ENCODE results near the gene KCND3.

KCND3 gene

DNA sequence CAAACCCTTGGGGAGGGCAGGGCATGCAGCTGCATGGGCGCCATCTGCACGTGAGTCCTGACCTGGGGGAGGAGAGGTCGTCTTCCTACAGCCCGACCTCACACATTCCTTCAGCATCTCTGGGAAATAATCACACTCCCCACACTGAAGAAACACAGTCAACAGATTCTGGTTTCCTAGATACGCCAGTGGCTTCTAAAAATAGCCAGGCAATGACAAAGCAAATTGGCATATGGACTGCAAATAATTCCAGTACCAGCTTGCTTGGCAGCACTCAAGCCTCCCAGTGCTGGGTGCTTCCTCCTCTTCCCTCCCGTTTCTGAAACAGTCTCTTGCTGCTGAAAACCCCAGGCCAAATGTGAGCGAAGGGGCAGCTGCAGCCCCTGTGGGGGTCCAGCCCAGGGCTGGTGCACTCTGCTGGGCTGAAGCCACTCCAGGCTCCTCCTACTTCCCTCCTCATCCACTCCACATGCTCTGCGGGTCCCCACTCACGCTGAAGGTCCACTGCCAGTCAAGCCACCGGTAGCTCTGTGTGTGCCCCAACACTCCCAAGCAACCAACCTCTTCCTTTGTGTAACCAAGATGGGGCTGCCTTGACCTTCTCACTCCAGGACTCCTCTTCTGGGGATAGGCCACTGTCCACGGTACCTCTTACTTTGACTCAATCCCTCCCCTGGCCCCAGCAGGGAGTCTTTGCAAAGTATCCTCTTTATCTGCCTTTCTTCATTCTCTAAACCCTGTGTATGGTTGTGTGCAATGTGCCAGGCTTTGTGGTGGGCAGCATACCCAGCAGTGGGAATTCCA, 69.0 kb downstream of the KCND3 start:
- no peak for DNase-seq (ENCODE audit: low read depth, low spot score)

DNA sequence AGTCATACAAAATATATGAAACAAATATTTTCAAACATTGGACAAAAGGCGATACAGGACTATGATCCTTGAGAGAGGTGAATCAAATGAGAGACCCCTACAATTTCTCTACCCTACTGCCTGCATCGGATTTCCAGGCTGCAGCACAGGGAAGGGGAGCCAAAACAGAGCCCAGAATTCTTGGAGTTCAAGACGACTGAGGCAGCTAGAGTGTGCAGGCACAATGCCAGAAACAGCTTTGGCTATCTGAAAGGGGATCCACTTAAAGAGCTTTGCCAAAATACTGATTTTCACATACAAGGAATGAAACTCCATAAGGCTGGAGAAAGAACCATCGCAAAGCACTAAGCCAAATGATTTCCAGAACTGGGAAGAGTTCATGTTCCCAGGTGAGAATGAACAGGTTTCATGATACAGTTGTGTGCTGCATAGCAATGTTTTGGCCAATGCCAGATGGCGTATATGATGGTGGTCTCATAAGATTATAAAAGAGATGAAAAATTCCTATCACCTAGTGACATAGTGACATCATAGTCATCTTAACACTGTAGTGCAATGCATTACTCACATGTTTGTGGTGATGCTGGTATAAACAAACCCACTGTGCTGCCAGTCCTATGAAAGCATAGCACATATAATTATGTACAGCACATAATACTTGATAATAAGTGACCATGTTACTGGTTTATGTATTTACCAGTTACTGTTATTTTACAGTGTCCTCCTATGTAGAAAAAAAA, 77.5 kb downstream of the KCND3 start:
- DNase-seq (ENCODE audit: low read depth, low spot score), result no peak

DNA sequence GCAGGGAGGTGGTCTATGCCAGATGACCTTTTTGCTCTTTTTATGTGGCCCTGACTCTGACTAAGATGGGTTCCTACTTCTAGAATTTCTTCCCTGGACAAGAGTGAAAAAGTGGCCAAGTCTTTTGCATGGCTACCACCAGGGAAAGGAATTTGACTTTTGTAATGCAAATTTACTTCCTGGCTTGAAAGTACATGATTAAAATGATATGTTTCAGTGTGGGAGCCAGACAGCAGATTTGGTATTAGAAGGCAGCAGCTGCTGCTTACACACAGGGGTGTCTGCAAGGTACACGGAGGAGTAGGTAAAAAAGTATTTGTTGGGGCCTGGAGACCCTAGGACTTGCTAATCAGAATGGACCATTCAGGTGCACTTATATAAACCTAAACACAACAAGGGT, 78.4 kb downstream of the KCND3 start:
- DNase-seq (ENCODE audit: low read depth, low spot score), result no peak

DNA sequence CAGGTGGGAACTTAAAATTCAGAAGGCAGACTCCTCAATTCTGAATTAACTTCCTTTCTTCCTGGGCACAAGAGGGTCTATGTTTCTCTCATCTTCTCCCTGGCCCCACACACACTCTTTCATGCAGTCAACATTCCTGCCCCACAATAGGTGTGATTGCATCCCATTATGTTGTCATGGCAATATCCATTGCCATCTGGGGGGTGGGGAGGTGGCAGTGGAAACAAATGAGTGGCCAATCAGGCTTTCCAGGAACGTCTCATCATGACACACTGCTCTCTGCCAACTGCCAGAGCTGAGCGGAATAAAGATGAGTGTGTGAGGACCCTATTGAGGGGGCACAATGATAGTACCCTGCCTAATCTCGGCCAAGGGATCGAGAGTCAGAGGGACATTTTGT, 80.4 kb downstream of the KCND3 start:
- DNase-seq (ENCODE audit: low read depth, low spot score), result no peak

DNA sequence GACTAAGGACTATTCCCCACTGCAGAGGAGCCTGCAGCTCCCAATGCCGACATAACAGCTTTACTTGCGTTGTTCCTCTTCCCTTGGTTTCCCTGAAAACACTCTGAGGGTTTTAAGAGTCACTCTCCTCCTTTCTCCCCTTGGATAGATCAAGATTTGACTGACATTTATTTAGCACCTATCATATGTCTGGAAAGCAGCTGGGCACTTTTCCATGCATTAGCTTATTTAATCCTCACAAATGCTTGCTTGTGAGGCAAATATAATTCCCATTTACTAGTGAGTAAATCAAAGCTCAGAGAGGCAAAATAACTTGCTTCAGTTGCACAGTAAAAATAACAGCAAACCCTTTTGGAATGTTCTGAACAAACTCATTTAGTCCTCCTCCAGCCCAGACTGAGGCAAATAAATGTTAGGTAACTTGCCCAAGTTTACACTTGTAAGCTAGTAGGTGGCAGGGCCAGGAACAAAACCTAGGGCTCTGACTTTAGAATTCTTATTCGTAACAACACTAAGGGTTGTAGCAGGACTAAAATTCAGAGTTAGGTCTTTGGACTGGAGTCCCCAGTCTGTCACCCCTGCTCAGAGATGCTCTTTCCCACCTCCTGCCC, 81.4 kb downstream of the KCND3 start:
- no peak for DNase-seq (ENCODE audit: low read depth, low spot score)

DNA sequence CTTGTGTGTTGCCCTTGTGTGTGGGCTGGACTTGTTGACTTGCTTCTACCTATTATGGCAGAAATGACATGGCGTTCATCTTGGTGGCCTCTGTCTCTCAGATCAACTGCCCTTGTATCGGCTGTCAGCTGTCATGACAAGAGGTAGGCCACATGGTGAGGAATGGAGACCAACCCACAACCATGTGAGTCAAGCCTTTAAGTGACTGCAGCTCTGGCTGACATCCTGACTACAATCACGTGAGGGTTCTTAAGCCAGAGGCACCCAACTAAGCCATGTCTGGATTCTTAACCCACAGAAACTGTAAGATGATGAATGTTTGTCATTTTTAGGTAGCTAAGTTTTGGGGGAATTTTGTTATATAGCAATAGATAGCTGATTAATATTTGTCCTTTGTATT, 82.1 kb downstream of the KCND3 start:
- DNase-seq (ENCODE audit: low read depth, low spot score), result no peak

DNA sequence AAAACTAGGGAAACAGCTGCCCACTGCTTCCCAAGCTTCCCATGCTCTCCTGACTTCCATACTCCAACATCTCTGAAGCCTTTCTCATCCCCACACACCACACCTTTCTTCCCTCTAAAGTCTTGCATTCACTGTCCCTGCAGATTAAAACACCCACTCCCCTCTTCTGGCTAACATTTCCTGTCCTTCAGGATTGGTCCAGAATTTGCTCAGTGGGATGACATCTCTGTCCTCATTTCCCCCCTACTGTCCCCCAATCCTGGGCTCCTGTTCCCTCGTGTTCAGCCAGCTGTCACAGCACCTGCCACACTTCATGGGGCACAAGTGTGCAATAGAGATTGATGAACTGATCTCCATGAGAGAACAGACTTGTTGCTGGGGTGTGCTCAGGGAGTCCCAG, 82.7 kb downstream of the KCND3 start:
- no peak for DNase-seq (ENCODE audit: low read depth, low spot score)

DNA sequence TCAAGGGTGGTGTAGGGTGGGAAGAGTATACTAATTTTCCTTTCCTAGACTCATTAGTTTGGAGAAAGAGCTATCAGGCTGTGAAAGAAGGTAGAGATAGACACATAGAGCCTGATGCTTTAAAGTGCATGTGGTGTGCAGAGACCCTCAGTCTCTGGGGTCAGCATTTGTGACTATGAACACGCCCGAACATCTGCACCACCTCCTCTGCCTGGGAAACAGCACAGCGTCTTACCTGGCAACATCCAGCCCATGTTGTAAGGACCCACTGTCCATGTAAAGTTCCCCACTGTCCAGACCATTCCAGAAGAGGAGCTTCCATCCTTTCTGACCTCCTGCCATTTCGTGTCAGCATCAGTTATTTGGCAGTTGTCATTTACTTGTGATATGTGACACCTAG, 83.4 kb downstream of the KCND3 start:
- DNase-seq (ENCODE audit: low read depth, low spot score), result no peak

DNA sequence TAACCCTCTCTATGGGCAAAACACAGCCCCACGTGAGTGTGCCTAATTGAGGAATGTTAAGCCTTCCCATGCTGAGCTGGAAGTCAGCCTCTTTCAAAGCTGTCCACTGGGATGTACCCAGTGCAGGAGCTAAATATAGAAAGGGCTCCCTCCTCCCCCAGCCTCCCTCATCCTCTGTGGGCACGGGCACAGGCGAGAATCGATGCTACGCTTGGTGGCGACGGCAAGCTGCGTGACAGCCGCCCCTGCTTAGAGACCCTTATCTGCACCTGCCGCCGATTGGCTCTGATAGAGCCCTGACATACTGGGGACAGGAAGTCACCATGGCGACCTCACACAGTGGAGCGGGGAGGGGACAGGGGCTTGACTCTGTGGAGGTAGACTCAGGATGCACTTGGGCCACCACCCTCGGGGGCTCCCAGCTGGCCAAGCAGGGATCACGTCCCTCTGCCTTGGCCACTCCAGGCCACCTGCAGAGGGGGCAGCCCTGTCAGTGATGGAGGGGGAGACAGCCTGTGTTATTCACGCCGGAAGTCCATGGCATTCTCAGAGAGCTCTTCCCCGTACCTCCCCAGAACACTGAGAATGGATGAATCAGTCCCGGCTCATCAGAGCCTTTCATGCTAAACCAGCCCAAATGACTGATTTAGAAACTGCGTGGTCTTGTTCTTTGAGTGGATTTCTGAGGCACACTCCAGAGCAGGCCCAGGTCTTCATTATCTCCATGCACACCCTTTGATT, 84.8 kb downstream of the KCND3 start:
- DNase-seq (ENCODE audit: low read depth, low spot score), result peak; percentile 42

DNA sequence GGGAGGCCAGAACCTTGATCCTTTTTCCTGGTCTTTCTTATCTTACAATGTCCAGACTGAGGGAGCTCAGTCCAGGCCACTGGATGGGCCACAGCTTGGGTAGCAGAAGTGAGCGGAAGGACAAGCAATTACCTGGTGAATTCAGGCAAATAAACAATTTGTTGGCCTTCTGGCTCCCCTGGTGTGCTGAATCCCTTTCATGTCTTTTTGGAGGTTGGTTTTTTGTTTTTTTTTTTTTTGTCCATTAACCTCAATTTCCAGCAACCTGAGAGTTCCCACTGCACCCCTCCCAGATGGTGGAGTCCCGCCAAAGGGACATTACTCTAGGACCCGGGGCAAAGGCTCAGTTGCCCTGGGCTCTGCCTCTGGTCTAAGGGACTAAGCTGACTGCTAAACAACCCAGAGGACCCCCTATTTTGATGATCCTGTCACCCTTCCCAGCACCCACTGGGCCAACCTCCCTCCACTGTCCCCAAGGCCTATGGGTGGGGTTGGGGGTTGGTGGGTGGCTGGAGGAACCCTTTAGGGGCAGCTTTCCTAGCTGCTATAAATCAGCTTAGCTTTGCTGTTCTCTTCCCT, 85.5 kb downstream of the KCND3 start:
- no peak for DNase-seq (ENCODE audit: low read depth, low spot score)

DNA sequence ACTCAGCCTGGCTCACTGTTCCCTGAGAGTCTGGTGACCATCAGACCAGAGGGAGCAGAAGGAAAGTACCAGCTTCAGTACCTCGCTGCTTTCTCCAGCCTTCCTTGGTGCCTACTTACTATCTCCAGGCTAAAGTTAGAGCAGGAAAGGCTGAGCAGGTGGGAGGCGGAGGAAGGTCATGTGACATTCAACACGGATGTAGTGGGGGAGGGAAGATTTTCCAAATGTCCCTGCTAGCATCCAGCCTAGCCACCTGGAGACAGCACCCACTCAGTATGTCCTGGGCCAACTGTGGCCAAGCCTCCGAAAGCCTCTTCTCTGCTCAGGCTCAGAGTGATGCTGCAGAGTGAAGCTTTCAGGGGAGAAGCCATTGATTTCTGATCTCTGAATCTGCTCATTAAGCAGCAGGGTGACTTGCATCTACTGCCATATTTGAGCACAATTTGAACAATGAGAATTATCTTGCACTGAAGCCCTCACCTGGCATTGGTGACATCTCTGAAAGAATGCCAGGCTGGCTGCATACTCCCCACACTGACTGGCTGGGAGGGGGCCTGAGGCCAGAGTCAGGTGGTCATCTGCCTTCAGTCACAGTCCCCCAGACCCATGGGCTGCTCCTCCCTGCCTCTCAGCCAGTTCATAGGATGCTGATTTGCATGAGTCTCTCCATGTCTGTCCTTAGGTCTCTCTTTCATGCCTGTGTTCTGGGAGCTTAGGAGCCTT, 86.2 kb downstream of the KCND3 start:
- peak; percentile 17 for DNase-seq (ENCODE audit: low read depth, low spot score)

DNA sequence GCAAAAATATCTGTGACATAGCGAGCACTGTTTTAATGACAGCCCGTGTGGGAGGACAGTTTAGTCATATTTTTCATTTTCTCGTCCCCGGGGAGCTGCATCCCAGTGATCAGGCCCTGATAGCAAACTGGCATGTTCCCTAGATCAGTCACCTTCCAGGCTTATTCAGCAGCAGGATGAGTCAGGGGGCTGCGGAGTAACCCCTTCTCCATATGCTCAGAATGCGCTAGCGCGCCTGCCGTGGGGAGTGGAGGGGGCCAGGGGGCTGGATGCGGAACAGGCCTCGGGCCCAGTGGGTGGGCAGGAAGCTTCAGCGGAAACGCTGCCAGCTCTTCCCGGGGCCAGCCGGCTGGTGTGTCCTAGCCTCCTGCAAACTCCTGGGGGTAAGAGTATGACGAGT, 94.0 kb downstream of the KCND3 start:
- DNase-seq (ENCODE audit: low read depth, low spot score), result peak; percentile 23

DNA sequence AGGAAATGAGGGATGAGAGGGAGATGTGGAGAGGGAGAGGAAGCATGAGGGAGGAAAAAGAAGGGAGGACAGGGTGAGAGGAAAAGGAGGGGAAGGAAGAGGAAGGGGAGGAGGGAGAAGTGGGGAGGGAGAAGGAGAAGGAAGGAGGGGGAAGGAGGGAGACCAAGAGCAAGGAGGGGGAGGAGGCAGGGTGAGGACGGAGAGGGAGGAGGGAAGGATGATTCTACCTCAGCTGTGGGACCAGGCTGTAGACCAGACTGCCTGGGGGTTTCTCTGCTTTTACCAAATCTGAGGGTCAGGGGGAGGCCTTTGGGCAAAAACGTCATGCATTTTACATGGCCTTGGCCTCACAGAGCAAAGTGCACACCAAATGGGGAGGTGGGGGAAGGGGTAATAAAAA, 94.5 kb downstream of the KCND3 start:
- no peak for DNase-seq (ENCODE audit: low read depth, low spot score)

DNA sequence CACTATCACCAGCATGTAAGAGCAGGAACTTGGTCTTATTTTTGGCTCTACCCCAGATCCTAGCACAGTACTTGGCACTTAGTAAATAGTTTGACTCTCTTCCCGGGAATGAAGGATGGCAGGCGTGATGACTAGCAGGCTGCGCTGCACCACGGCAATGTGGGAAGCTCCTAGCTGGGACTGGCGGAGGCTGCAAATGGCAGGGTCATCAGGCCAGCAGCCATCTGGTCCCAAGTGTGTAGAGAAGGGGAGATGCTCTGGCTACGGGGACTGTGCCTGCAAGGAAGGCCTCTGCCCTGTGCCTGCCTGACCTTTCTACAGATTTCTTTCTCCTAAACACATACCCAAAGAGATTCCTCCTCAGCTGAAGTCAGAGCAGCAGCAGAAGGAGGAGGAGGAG, 95.0 kb downstream of the KCND3 start:
- no peak for DNase-seq (ENCODE audit: low read depth, low spot score)

DNA sequence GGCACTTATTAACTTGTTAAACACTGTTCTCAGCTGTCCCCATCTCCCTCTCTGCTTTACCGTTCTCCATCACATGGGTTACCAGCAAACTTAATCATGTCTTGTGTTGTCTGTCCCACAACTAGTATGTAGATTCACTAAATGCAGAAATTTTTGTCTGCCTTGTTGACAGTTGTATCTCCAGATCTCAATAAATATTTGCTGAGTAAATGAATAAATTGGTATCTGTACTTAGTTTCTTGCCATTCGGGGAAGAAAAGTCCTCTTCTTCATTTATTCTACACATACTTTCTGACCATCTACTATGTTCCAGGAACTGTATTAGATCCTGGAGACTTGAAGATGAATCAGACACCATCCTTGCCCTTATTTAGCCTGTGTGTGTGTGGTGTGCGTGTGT, 97.9 kb downstream of the KCND3 start:
- DNase-seq (ENCODE audit: low read depth, low spot score), result no peak

DNA sequence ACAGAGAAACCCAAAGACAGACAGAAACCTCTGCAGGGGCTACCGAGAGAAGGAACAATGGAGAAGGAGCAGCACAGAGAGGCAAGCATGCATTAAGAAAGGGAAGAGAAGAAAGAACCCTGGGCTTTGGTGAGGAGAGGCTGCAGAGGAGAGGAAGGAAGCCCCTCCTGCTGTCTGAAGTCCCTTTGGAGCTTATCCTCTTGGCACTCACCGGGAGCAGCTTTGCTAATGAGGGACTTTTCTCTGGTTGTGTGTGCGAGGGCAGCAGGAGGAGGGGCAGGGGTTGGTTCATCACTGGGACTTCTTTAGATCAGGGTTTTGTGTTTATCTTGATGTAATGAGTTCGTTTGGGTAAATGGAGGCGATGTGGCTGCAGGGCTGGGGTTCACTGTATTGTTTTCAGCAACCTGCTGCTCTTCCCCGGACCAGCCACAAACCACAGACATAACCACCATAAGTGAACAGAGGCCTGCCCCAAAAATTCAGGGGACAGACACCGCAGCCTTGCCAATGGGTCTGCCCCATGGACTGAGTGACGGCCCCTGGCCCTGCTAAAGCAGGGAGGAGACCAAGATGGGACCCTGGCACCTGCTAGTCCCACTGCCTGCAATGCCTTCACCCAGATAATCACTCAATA, 100.6 kb downstream of the KCND3 start:
- DNase-seq (ENCODE audit: low read depth, low spot score), result no peak

DNA sequence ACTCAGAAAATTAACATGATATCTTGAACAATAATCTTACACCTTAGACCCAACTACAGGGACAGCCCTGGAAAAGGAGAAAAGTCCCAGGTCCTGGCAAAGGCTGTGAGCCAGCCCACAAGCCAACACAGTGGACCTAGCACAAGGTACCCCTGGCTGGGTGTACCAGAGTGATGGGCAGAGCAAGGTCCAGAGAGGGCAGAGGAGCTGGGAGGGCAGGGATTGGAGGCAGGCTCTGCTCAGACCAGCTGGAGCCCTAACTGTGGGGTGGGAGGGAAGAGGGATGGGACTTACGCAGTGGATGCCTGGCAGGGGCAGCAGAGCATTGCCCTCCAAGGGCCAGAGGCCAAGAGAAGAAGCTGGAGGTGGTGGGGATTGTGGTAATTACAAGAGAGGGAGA, 101.6 kb downstream of the KCND3 start:
- no peak for DNase-seq (ENCODE audit: low read depth, low spot score)

DNA sequence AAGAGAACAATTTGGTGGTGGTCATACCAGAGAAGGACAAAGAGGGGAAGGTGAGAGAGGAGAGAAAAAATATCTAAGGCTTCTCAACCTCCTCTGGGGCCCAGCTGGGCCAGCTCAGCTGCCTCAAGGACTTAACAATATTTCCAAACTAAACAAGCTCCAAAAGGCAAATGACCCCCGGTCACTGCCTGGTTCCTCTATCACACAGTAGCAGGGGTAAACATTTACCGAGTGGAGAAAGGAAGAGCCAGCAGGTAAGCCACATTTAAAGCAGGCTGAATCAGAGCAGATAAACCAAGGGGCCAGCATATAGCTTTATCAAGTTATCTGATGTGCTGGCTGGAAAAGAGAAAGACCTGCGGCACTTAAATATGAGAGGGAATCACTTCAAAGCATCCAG, 102.1 kb downstream of the KCND3 start:
- DNase-seq (ENCODE audit: low read depth, low spot score), result no peak

DNA sequence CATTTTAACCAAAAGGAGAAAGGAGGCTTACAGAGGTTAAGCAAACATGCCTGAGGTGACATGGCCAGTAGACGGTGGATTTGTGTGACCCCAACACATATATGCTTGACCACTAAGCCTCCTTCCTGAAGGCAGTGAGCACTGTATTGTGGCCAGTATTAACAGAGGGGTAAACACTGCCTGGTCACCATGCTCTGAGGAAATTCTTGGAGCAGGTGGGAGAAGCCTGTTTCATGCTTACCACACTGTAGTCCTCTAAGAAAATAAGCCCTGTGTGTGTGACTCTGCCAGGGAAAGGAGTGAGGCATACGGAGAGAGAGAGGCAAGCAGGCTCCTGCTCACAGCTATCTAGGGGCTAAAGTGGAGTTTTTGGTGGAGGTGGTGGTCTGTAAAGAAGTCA, 102.7 kb downstream of the KCND3 start:
- DNase-seq (ENCODE audit: low read depth, low spot score), result no peak

DNA sequence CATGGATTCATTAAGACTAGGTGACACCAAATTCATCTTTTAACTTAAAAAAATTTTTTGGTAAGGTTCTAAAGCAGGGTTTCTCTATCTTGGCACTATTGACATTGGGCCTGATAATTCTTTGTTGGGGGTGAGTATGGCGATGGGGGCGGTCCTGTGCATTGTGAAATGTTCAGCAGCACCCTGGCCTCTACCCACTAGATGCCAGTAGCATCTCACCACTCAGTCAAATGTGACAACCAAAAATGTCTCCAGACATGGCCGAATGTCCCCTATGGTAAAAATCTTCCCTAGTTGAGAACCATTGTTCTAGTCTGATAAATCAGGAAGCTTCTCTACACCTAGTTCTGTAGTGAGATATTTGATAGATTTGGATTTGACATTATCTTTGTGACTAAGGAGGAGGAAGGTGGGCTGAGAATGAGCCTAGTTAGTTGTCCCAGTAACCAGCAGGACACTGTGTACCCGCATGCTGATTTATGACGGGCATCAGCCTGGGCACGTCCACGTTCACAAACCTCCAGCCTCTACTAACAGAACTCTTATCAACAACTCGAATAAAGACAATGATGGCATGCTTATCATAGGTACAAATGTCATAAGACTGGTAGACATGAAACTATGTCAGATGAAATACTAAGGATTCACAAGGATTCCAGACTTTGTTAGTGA, 104.6 kb downstream of the KCND3 start:
- DNase-seq (ENCODE audit: low read depth, low spot score), result no peak
